ENCODE results near the gene SMIM11.
A peak's percentile ranks its signal among the peaks of the same experiment; 100 is the strongest.

Gene SMIM11

DNA sequence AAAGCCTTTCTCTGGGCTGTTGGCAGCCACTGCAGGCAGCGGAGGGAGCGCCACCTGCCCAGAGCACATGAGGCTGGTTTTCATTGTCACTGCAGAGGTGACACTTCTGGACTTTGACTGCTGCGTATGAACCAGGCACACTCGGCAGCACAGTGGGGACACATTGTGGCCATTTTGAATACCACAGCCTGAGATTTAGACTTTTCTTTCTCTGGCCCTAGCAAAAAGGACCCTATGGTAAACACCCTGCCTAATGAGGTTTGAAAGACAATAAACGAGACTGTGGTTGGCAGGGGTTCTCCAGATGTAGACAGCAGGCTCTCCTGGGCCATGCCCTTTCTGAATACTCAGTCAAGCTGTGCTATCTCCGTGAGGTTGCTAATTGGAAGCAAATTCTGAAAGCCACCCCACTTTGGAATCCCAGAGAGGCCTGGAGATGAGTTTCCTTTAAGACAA lies 23.5 kb upstream of the SMIM11 start:
- Histone ChIP-seq H3K4me3 (replicated peaks; ENCODE audit: insufficient read depth, low read length) (no peak overlapping the region), H3K27me3 (ENCODE audit: insufficient read depth, poor library complexity, severe bottlenecking) (no peaks in the 10 kb centered on the region), H3K27ac (replicated peaks) (no peak overlapping the region)
- TF ChIP-seq, protein P1, sequence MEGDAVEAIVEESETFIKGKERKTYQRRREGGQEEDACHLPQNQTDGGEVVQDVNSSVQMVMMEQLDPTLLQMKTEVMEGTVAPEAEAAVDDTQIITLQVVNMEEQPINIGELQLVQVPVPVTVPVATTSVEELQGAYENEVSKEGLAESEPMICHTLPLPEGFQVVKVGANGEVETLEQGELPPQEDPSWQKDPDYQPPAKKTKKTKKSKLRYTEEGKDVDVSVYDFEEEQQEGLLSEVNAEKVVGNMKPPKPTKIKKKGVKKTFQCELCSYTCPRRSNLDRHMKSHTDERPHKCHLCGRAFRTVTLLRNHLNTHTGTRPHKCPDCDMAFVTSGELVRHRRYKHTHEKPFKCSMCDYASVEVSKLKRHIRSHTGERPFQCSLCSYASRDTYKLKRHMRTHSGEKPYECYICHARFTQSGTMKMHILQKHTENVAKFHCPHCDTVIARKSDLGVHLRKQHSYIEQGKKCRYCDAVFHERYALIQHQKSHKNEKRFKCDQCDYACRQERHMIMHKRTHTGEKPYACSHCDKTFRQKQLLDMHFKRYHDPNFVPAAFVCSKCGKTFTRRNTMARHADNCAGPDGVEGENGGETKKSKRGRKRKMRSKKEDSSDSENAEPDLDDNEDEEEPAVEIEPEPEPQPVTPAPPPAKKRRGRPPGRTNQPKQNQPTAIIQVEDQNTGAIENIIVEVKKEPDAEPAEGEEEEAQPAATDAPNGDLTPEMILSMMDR (IDR thresholded peaks at IDR 0.05; ENCODE audit: insufficient read depth, low read length), result peak; percentile 45
- TF ChIP-seq REST (IDR thresholded peaks at IDR 0.05; ENCODE audit: insufficient replicate concordance, low read depth), result no peak
- peak; percentile 32 to 70 for DNase-seq (ENCODE audit: low read depth in 1 of 2, low spot score in 1 of 2)

- H3K4me3 ChIP-seq (replicated peaks; ENCODE audit: insufficient read depth, low read length), result no peak overlapping the region
- TF ChIP-seq, protein P1 (IDR thresholded peaks at IDR 0.05; ENCODE audit: insufficient read depth, low read length), result no peak
- TF ChIP-seq SPI1 (IDR thresholded peaks at IDR 0.05; ENCODE audit: borderline replicate concordance, low read depth), result no peak
- no peak for TF ChIP-seq POLR2AphosphoS5 (IDR thresholded peaks at IDR 0.05; ENCODE audit: low read depth)
- no peak for TF ChIP-seq REST (IDR thresholded peaks at IDR 0.05; ENCODE audit: insufficient replicate concordance, low read depth)
- no peak for TF ChIP-seq GABPA (IDR thresholded peaks at IDR 0.05; ENCODE audit: low read depth)
These were observed 22.8 kb upstream of the SMIM11 start for GRCh38 chr21:34352556-34352955.

DNA sequence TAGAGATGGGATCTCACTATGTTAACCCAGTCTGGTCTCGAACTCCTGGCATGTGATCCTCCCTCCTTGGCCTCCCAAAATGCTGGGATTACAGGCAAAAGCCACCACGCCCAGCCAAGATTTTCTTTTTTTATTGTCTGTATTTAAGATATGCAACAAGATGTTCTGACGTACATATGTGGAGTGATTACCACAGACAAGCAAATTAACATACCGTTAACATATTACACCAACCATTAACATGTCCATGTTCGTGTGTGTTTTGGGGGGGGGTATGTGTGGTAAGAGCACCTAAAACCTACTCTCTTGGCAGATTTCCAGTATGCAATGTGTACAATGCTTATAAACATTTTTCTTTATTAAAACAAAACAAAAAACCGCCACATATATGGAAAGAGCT lies 22.1 kb upstream of the SMIM11 start:
- H3K27ac ChIP-seq (replicated peaks), result no peak overlapping the region

More at GRCh38 chr21:34352556-34352955, 22.8 kb upstream of the SMIM11 start:
- no peaks in the 10 kb centered on the region for H3K27me3 ChIP-seq (ENCODE audit: insufficient read depth, poor library complexity, severe bottlenecking)
- H3K27ac ChIP-seq (replicated peaks), result no peak overlapping the region
- no peak for DNase-seq (ENCODE audit: low read depth in 1 of 2, low spot score in 1 of 2)

More for the DNA sequence above, 22.1 kb upstream of the SMIM11 start:
- Histone ChIP-seq H3K27me3 (ENCODE audit: insufficient read depth, poor library complexity, severe bottlenecking) (no peaks in the 10 kb centered on the region), H3K4me3 (replicated peaks; ENCODE audit: insufficient read depth, low read length) (no peak overlapping the region)
- no peak for TF ChIP-seq GABPA (IDR thresholded peaks at IDR 0.05; ENCODE audit: low read depth)
- TF ChIP-seq, protein P1 (IDR thresholded peaks at IDR 0.05; ENCODE audit: insufficient read depth, low read length), result no peak
- no peak for TF ChIP-seq REST (IDR thresholded peaks at IDR 0.05; ENCODE audit: insufficient replicate concordance, low read depth)
- no peak for TF ChIP-seq SPI1 (IDR thresholded peaks at IDR 0.05; ENCODE audit: borderline replicate concordance, low read depth)
- TF ChIP-seq POLR2AphosphoS5 (IDR thresholded peaks at IDR 0.05; ENCODE audit: low read depth), result no peak
- DNase-seq (ENCODE audit: low read depth in 1 of 2, low spot score in 1 of 2), result no peak

All from HL-60 (cell line).